GM18505 (cell line): ENCODE data around the gene DBF4.
"Not testable (repeated sequence)": the region's sequence is repeated elsewhere in the genome, so short reads cannot be mapped to it uniquely, and the experiment has no call there.

ENCODE experiments used
- ATAC-seq: cut with Tn5 transposase; IDR thresholded peaks from one replicate; pipeline ENCODE4 v1.9.1; 2021; ENCODE audit not compliant: unreplicated experiment
- POLR2A ChIP-seq: IDR thresholded peaks from 4 replicates; pipeline ENCODE4 v1.6.1; 2011; ENCODE audit warnings: borderline replicate concordance; ENCODE audit not compliant: insufficient read depth, insufficient read length; ENCODE audit errors: extremely low read depth

Gene DBF4

GRCh38 chr7:87918740-87919139 lies 42.4 kb downstream of the DBF4 start:
- TF ChIP-seq POLR2A, result no peak

GRCh38 chr7:87919875-87920274 lies 43.6 kb downstream of the DBF4 start:
- ATAC-seq, result no peak

More at GRCh38 chr7:87918740-87919139, 42.4 kb downstream of the DBF4 start:
- ATAC-seq, result no peak

GRCh38 chr7:87920578-87920977 lies 44.3 kb downstream of the DBF4 start:
- ATAC-seq, result no peak
- no peak for TF ChIP-seq POLR2A

More at GRCh38 chr7:87919875-87920274, 43.6 kb downstream of the DBF4 start:
- no peak for TF ChIP-seq POLR2A

GRCh38 chr7:87922759-87923395 lies 46.6 kb downstream of the DBF4 start:
- ATAC-seq, result not testable (repeated sequence)

- TF ChIP-seq POLR2A, result peak; percentile 56
- ATAC-seq, result peak; percentile 99
Observed at GRCh38 chr7:87926581-87927461, 50.5 kb downstream of the DBF4 start.

- no peak for TF ChIP-seq POLR2A
- peak; percentile 17 for ATAC-seq
Observed at GRCh38 chr7:87933605-87933952, 57.3 kb downstream of the DBF4 start.

GRCh38 chr7:87933953-87934698 lies 57.8 kb downstream of the DBF4 start, which contains the start of gene ADAM22:
Gene ADAM22, plus strand, starts transcription at chr7:87934251. Its CDS starts 215 bp downstream, at chr7:87934466.
- TF ChIP-seq POLR2A, result peak; percentile 91

GRCh38 chr7:87934699-87935383 lies 58.5 kb downstream of the DBF4 start:
- ATAC-seq, result no peak

More at GRCh38 chr7:87933953-87934698, 57.8 kb downstream of the DBF4 start, which contains the start of gene ADAM22:
- peak; percentile 95 for ATAC-seq

GRCh38 chr7:87935384-87935706 lies 59.1 kb downstream of the DBF4 start:
- ATAC-seq, result no peak
- TF ChIP-seq POLR2A, result no peak

More at GRCh38 chr7:87934699-87935383, 58.5 kb downstream of the DBF4 start:
- TF ChIP-seq POLR2A, result no peak

- TF ChIP-seq POLR2A, result no peak
- ATAC-seq, result no peak
Observed at GRCh38 chr7:87941138-87941537, 64.8 kb downstream of the DBF4 start.

GRCh38 chr7:87944547-87944946 lies 68.3 kb downstream of the DBF4 start:
- TF ChIP-seq POLR2A, result no peak
- ATAC-seq, result no peak

- ATAC-seq, result not testable (repeated sequence)
Observed at GRCh38 chr7:87945926-87946325, 69.6 kb downstream of the DBF4 start.

- no peak for ATAC-seq
- no peak for TF ChIP-seq POLR2A
Observed at GRCh38 chr7:87948371-87948770, 72.1 kb downstream of the DBF4 start.
